Lower leg skin (tissue), 3 donors: ENCODE measurements around the gene LRTM2.

Experiments used
- CTCF ChIP-seq, 3 donors: fragments of 450-650 bp; IDR thresholded peaks; one replicate each; pipeline ENCODE4 v1.5.1; 2016; ENCODE audit warnings: antibody characterized with exemption in 3 of 3, mild to moderate bottlenecking in 3 of 3, moderate library complexity in 2 of 3
- POLR2A ChIP-seq, 2 donors: fragments of 450-650 bp; IDR thresholded peaks; one replicate each; pipeline ENCODE4 v1.6.1; 2016 to 2017; ENCODE audit warnings: antibody characterized with exemption in 2 of 2, mild to moderate bottlenecking in 1 of 2, moderate library complexity in 1 of 2

DNA sequence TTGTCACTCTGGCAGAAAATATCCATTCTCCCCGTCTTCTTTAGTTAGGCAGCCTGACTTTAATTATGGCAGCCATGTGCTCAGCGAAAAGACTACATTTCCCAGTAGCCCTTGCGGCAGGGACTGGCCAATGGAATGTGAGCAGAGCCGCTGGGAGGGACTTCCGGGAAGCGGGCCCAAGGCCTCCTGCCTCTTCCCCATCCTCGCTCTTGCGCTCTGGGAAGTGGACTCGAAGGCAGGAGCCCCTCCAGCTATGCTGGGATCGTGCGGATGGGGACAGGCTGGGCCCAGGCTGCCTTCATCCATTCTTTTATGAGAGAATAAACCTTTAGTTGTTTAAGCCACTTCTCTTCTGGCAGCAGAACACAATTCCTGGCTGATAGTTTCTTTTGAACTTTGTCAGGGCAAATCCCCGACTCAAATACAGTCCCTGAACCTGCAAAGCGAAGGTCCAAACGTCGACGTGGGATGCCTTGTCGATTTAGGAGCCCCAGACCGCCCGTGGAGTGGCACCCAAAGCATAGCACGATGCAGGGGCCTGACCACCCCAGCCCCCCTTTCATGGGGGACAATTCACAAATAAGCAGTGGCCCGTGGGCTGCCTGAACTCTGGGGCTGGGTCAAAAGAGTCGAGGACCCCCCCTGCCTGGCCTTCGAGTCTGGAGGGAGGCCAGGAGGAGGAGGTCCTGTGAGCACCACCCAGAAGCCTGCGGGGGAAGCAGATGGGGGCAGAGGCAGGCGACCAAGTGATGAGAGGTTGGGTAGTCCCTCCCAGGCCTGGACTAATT, 15.6 kb upstream of the LRTM2 start:
- TF ChIP-seq CTCF (IDR thresholded peaks at IDR 0.05): no peak
- TF ChIP-seq POLR2A (IDR thresholded peaks at IDR 0.05): no peak
